OCI-LY7 (cell line): ENCODE results near the gene SHROOM2. TPM values are rescaled to one million over a fixed set of nuclear protein-coding genes. Genes with fewer than 3 reads are reported as not detected.

Experiments used
- BruUV-seq: library from RNA; stranded (reverse); fragments of 400-500 nt; replicated peaks from 2 replicates; lab custom pipeline; 2021; lab: Mats Ljungman, UMichigan
- CTCF ChIA-PET: fragments of 300-600 bp; sonication (Branson Sonifier 250); formaldehyde crosslinking; loops from one replicate; lab custom pipeline; 2022; ENCODE audit warnings: antibody characterized with exemption; ENCODE audit not compliant: unreplicated experiment; lab: Charles Lee
- POLR2A ChIA-PET: fragments of 300-600 bp; sonication (Branson Sonifier 250); formaldehyde crosslinking; loops from one replicate; lab custom pipeline; 2022; ENCODE audit warnings: antibody characterized with exemption; lab: Charles Lee
- DNase-seq: peaks from one replicate; pipeline ENCODE4 v3.0.0-alpha.2; 2015; ENCODE audit warnings: low spot score
- H2AFZ ChIP-seq: fragments of 200-600 bp; sonication (generic), shearing (Covaris generic); 2 replicates; pipeline ENCODE4 v1.6.1; 2014; ENCODE audit warnings: mild to moderate bottlenecking, antibody characterized with exemption, low read length, moderate library complexity
- H3K27ac ChIP-seq: fragments of 200-600 bp; sonication (generic); 2 replicates; pipeline ENCODE4 v1.5.1; 2014; ENCODE audit warnings: mixed run types, low read depth, mild to moderate bottlenecking, moderate library complexity, low read length, inconsistent platforms; ENCODE audit not compliant: poor library complexity, severe bottlenecking
- H3K36me3 ChIP-seq: fragments of 200-600 bp; sonication (generic); 2 replicates; pipeline ENCODE4 v1.6.1; 2014; ENCODE audit warnings: mild to moderate bottlenecking, antibody characterized with exemption, low read length, moderate library complexity, mixed read lengths; ENCODE audit not compliant: insufficient read depth
- H3K4me1 ChIP-seq: fragments of 200-600 bp; sonication (generic); 2 replicates; pipeline ENCODE4 v1.5.1; 2014; ENCODE audit warnings: mild to moderate bottlenecking, low read length; ENCODE audit not compliant: insufficient read depth, poor library complexity, severe bottlenecking
- H3K4me2 ChIP-seq: fragments of 200-600 bp; sonication (generic); 2 replicates; pipeline ENCODE4 v1.6.1; 2014; ENCODE audit warnings: mild to moderate bottlenecking, low read length
- H3K4me3 ChIP-seq: fragments of 200-600 bp; sonication (generic); 2 replicates; pipeline ENCODE4 v1.5.1; 2014; ENCODE audit warnings: mild to moderate bottlenecking, low read depth, low read length; ENCODE audit not compliant: poor library complexity, severe bottlenecking
- H3K79me2 ChIP-seq: fragments of 200-600 bp; sonication (generic); 2 replicates; pipeline ENCODE4 v1.6.1; 2016; ENCODE audit warnings: low read depth, mild to moderate bottlenecking, low read length, moderate library complexity, mixed read lengths; ENCODE audit not compliant: insufficient read depth
- H3K9me2 ChIP-seq: fragments of 200-600 bp; sonication (generic); 2 replicates; pipeline ENCODE4 v1.6.1; 2016; ENCODE audit warnings: mild to moderate bottlenecking, low read length, mixed read lengths; ENCODE audit not compliant: insufficient read depth
- H3K9me3 ChIP-seq: fragments of 200-600 bp; sonication (generic); 2 replicates; pipeline ENCODE4 v1.6.1; 2014; ENCODE audit warnings: mild to moderate bottlenecking, mixed run types, low read length, mixed read lengths
- H4K20me1 ChIP-seq: fragments of 200-600 bp; sonication (generic); 2 replicates; pipeline ENCODE4 v1.6.1; 2014; ENCODE audit warnings: mild to moderate bottlenecking, antibody characterized with exemption, low read length, moderate library complexity, mixed read lengths; ENCODE audit not compliant: insufficient read depth
- CTCF ChIP-seq: fragments of 200-600 bp; sonication (generic); conservative IDR thresholded peaks from 2 replicates; pipeline ENCODE4 v1.5.1; 2014; ENCODE audit warnings: mild to moderate bottlenecking, antibody characterized with exemption, low read length, moderate library complexity, mixed read lengths
- EZH2phosphoT487 ChIP-seq: fragments of 200-600 bp; sonication (generic); IDR thresholded peaks from 2 replicates; pipeline ENCODE4 v1.6.1; 2018; ENCODE audit warnings: low read depth, borderline replicate concordance, mild to moderate bottlenecking, mixed run types, antibody characterized with exemption, low read length, moderate library complexity, mixed read lengths
- intact Hi-C: fragments of 100-400 bp; cut with micrococcal nuclease; formaldehyde crosslinking; loops from one replicate; pipeline ENCODE4 v1.10.0; 2022; ENCODE audit not compliant: unreplicated experiment
- total RNA-seq, 2 experiments: library from RNA; depleted of rRNA in 1 of 2; stranded (reverse); fragments of >200 nt in 1 of 2; shearing (Covaris generic) in 1 of 2; gene quantifications; 2 replicates each; pipeline ENCODE4 v1.2.3, GENCODE V29; 2014 to 2022

SHROOM2 gene
- total RNA-seq, 2 experiments from 2014 or later: not detected

- BruUV-seq: no TSS peak
- Histone ChIP-seq H3K27ac (no peak overlapping the region), H2AFZ (no peak overlapping the region), H3K9me3 (no peaks in the 10 kb centered on the region), H3K4me3 (no peak overlapping the region), H3K36me3 (no peaks in the 10 kb centered on the region), H3K79me2 (no peaks in the 10 kb centered on the region), H3K9me2 (no peaks in the 10 kb centered on the region), H3K4me2 (no peak overlapping the region), H3K4me1 (no peaks in the 10 kb centered on the region), H4K20me1 (no peaks in the 10 kb centered on the region)
- TF ChIP-seq CTCF (no peak), EZH2phosphoT487 (no peak)
- intact Hi-C loops: no loop called here
- POLR2A ChIA-PET: no interaction called here
- no peak for DNase-seq
- CTCF ChIA-PET: no interaction called here
These were observed 152.3 kb downstream of the SHROOM2 start for GRCh38 chrX:9938516-9938915.

- TF ChIP-seq CTCF: no peak
- TF ChIP-seq EZH2phosphoT487: no peak
- no peak overlapping the region for H3K4me3 ChIP-seq
- no peak overlapping the region for H3K4me2 ChIP-seq
- no peak for DNase-seq
- no peaks in the 10 kb centered on the region for H3K9me3 ChIP-seq
- no peaks in the 10 kb centered on the region for H3K79me2 ChIP-seq
- no peak overlapping the region for H3K27ac ChIP-seq
- ChIA-PET CTCF (no interaction called here), POLR2A (no interaction called here)
- H4K20me1 ChIP-seq: no peaks in the 10 kb centered on the region
- no TSS peak for BruUV-seq
- H3K4me1 ChIP-seq: no peaks in the 10 kb centered on the region
- H3K36me3 ChIP-seq: no peaks in the 10 kb centered on the region
- H2AFZ ChIP-seq: no peak overlapping the region
- intact Hi-C loops: no loop called here
- H3K9me2 ChIP-seq: no peaks in the 10 kb centered on the region
These were observed 154.2 kb downstream of the SHROOM2 start for GRCh38 chrX:9940421-9940820.

GRCh38 chrX:9942086-9942485 lies 155.9 kb downstream of the SHROOM2 start:
- H4K20me1 ChIP-seq: no peaks in the 10 kb centered on the region
- no peak overlapping the region for H3K4me3 ChIP-seq
- TF ChIP-seq CTCF (no peak), EZH2phosphoT487 (no peak)
- ChIA-PET CTCF (no interaction called here), POLR2A (no interaction called here)
- intact Hi-C loops: no loop called here
- no peaks in the 10 kb centered on the region for H3K36me3 ChIP-seq
- H3K4me1 ChIP-seq: no peaks in the 10 kb centered on the region
- no peaks in the 10 kb centered on the region for H3K79me2 ChIP-seq
- no TSS peak for BruUV-seq
- no peak overlapping the region for H3K4me2 ChIP-seq
- no peak overlapping the region for H3K27ac ChIP-seq
- H3K9me3 ChIP-seq: no peaks in the 10 kb centered on the region
- DNase-seq: no peak
- no peak overlapping the region for H2AFZ ChIP-seq
- H3K9me2 ChIP-seq: no peaks in the 10 kb centered on the region
